Fibroblast of the conjunctiva (primary cell): ENCODE measurements around the gene SCGB3A1.

Experiments used
- DNase-seq: peaks from one replicate; pipeline ENCODE4 v3.0.0-alpha.2; 2010; ENCODE audit warnings: low read depth

SCGB3A1 gene

DNA sequence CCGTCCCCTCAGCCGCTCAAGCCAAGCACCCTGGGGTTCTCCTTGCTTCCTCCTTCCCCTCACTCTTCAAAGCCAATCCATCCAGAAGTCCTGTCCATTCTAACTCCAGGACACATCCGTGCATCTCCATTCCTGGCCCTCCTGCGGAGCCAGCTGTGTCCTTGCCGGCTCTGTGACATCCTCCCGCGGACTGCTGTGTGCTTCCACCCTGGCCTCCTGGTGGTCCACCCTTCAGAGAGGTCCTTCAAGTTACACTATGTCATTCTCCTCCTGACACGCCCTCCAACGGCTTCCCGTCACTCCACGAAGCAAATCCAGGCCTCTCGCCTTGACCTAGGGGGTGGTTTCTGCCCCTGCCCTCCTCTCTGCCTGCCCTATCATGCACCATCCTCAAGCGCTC lies 13.0 kb upstream of the SCGB3A1 start:
- no peak for DNase-seq

DNA sequence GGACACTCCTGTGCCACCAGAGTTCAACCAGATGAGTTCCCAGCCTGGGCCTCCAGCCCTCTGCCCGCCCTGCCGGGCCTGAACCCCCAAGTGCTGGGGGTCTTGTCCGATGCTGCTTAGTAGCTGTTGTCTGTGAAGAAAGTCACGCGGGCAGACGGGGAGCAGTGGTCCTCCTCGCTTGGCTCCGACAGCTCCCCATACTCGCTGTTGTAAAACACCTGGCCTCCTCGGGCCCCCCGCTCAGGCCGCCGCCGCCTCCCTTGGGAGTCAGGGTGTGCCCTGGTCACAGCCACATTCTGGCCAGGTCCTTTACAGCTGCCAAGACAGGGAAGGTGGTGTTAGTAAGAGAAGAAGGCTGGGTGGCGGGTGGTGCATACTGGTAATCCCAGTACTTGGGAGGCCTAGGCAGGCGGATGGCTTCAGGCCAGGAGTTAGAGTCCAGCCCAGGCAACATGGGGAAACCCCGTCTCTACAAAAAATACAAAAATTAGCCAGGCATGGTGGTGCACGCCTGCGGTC lies 11.8 kb upstream of the SCGB3A1 start:
- DNase-seq, result no peak

DNA sequence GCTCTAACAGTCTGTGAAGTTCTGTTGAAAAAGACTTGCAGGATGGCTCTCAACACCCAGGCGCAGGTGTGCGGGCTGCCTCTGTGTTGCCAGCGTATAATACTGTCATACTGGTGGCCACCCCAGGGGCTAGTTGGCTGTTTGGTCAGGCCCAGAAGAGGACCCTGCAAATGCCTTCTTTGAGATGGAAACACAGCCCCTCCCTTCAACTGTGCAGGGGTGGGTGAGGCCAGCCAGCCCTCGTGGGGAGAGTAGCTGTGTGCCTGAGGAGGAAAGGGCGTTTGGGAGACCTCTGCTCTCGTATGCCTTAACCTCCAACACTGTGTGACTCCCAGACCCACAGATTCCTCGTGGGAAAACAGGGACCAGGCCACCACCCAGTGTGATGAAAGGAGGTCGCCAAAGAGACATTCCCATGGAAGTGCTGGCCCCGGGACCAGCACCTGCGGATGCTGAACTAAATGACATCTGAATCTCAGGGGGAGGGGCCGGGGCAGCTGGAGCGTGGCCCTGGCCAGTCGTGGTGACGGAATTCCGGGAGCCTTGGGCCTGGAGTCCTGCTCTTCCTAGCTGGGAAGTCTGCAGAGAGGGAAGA lies 11.3 kb upstream of the SCGB3A1 start:
- no peak for DNase-seq

DNA sequence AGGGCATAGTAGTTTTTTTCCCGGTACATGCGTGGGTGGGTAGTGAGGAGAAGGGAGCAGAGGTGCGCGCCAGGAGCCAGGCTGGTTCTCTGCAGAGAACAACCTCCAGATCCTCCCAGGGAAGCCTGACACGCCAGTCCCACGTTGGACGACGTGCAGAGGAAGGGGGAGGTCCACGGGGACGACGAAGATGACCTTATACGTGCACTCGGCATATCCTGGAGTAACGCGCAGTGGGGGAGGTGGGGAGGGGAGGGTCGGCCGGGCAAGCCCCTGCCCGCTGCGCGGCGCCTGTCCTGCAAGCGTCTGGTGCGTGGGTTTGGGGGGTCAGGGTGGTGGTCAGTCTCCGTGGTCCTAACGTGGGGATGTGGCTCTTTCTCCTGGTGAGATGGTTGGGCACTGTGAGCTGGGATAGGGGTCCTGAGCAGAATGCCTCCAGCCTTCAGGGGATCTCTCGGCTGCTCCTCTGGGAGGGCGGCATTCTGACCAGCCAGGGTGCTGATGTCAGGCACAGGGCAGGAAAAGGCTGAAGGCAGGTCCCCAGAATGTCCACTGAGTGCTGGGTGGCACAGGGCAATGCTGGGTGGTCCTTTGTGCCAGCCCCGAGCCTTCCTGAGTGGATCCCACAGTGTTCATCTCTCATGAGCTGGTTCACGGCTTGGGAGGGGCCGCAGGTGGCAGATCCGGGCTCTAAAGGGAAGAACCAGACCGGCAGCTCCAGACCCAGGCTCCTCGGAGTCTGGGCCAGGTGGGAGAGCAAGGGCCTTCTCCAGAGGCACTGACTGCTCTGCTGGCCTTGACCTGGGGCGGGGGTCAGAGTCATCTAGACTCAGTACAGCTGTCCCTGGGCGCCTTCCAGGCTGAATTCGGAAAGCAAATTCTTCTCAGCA lies 10.5 kb upstream of the SCGB3A1 start:
- no peak for DNase-seq

DNA sequence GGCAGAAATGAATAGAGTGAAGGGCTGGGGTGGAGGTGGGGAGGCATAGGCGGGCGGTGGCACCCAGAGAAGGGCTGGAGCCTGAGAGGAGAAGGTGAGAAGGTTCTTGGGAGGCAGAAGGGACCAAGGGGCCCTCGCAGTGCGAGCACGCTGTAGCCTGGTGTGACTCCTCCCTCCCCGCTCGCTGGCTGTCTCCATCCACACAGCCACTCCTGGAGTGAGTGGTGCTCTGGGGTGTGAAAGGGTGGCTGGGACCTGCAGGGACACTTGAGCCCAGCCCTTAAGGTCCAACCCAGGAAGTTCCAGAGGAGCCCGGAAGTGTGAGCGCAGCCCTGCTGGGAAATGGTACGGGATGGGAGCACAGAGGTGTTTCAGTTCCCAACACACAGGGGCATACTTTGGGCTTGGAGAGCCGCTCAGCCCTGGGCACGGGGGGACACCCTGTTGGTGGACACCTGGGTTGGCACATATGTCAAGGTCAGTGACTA lies 9.3 kb upstream of the SCGB3A1 start:
- DNase-seq, result no peak

DNA sequence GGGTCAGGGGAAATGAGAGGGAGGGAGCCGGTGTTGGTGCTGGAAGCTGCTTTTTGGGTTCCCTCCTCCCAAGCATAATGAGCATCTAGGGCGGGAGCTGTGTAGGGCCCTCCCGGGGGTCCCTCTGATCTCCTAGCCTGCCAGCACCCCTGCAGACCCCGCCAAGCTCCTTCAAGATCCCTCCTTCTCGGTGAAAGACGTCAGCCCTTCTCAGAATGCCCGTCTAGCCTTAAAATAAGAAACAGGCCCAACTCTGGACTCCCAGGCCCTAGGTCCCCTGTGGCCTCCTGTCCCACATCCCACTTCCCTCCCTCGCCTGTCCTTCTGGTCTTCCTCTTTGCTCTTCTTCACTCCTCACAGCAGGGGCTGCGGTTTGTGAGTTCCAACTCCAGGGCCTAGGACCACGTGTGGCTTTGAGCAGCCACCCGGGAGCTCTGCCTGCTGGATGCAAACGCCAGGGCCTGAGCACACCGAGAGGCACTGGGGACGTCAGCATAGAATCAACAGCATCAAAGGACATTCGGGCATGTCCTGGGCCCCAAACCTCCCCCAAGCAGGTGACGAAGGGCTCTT lies 8.8 kb upstream of the SCGB3A1 start:
- DNase-seq, result no peak

DNA sequence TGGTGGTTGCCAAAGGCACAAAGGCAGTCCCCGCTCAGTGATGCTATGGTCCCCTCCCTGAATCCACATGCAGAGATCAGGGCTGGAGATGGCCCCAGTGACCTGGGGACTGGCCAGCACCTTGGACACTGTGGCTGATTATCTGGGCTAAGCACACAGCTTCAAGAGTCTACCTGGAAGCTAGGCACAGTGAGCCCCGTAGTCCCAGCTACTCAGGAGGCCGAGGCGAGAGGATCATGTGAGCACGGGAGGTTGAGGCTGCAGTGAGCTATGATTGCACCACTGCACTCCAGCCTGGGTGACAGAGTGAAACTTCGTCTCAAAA lies 8.3 kb upstream of the SCGB3A1 start:
- DNase-seq, result no peak

DNA sequence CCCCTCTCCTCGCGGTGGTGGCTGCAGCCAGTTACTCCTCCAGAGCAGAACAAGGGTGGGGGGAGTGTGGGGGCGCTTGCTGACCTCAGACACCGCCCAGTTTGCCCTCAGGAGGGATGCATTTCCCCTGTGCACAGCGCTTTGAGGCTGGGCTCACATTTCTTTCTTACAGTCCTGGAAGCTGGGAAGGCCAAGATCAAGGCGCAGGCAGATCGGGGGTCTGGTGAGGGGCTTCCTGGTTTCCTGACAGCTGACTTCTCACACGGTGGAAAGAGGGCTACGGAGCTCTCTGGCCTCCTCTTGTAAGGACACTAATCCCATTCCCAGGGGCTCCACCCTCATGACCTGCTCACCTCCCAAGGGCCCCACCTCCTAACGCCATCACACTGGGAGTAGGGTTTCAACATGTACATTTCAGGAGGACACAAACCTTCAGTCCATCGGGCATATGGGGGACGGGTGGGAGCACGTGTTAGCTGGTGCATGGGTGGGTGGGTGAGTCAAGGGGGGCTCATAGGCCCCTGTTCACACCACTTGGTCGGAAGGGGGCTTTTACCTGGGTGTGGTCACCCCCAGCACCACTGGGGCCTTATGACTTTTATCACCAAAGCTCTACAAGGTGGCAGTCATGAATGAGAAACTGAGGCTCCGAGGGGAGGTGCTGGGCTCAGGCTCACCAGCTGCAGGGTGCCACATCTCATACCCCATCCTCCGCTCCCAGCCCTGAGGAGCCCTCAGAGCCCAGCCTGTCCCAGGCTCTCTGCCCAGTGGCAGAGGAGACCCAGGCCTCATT lies 7.7 kb upstream of the SCGB3A1 start:
- DNase-seq, result no peak

DNA sequence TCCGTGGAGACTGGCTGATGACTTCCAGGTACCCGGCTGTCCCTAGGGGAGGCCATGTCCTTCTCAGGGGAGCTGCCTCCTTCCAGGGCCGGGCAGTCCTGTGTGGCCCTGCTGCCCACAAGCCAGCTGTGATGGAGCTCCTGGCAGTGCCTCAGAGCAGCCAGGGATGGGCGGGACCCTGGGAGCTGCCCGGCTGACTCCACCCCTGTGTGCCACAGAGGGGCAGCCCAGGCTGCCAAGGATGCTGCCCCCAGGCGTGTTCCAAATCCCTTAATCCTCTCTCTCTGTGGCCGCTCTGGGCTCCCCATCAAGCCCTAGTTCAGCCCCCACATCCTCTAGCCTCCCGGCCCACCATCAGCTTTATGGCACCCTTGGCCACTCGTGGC lies 7.0 kb upstream of the SCGB3A1 start:
- no peak for DNase-seq

DNA sequence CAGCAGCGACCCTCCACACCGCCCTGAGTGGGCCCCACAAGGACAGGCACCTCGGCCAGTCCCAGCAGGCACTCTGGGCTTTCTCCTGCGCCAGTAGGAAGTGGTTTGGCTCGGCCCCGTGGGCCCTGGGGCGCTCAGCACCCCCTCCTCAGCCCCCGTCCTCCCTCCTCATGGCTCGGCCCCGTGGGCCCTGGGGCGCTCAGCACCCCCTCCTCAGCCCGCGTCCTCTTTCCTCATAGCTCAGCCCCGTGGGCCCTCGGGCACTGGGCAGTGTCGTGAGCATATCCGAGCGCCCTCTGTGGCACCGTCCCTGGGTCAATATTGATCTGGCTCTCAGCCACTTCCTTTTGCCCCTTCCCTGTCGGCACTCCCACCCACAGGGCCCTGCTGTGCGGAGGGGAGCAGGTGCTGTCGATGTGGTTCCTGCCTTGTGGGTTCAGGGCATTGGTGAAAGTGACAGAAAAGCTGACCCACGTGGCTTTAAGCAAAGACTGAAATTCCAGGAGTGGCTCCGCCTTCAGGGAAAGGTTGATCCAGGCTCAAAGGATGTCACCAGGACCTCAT lies 5.5 kb upstream of the SCGB3A1 start:
- DNase-seq, result no peak

DNA sequence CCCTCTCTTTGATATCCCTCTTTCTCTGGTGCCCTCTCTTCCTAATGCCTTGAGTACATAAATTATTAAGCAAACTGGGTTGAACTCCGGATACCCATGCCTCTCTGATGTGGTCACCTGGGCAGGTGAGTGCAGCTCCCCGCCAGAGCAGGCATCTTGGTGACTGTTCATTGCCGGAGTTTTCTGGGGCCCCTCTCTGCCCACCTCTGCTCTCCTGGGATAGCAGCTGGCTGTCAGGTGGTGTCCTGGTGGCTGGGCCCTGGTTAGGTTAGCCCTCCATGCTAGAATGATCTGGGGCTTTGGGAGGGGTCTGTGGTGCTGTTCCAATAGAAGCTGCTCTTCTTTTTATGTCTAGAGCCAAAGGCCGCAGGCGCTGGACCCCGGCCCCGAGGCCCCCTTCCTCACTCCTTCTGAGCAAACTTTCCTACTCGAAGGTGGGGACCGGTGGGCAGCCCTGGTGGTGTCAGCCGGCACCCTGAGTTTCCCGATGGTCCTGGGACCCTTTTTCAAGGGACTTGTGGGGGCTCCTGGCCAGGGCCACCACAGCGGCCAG lies 4.9 kb upstream of the SCGB3A1 start:
- DNase-seq, result no peak

DNA sequence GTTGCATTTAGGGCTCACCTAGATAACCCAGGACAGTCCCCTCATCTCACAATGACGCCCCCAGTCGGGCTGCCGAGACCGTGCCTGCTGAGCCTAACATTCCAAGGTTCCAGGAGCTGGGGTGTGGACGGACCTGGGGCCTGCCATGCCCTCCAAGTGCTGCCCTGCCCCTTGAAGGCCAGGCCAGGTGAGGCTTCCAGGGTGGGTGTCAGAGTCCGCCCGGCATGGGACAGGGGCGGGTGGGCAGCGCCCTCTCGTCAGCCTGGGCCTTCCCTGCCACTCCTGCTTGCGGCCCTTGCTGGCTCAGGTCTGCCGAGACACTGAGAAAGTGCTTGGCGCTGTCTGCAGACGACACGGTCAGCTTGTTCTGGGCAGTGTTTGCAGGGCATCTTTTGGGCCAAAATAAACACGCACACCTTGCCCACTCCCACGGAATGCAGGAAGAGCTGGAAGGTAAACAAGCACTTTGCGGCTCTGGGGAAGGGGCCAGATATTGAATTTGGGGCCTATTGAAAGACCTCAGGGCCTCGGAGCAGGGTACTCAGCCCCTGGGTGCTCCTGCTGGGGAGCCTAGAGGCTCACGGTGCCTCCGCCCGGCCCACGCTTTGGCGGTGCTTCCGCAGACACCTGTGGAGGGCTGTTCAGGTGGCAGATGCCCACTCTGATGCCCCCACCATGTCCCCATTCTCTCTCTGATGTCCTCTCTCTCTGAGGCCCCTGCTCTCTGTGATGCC lies 4.2 kb upstream of the SCGB3A1 start:
- no peak for DNase-seq

DNA sequence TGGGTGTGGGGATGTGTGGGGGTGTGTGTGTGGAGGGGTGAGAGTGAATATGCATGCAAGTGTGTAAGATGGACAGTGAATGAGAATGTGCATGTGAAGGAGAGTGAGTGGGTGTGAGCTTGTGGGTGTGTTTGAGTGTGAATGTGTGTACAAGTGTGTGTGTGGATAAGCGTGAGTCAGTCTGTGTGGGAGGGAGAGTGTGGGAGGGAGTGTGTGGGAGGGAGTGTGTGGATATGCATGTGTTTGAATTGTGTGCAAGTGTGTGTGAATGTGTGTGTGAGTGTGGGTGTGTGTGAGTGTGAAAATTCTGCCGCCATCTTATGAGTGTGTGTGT lies 3.7 kb upstream of the SCGB3A1 start:
- no peak for DNase-seq

DNA sequence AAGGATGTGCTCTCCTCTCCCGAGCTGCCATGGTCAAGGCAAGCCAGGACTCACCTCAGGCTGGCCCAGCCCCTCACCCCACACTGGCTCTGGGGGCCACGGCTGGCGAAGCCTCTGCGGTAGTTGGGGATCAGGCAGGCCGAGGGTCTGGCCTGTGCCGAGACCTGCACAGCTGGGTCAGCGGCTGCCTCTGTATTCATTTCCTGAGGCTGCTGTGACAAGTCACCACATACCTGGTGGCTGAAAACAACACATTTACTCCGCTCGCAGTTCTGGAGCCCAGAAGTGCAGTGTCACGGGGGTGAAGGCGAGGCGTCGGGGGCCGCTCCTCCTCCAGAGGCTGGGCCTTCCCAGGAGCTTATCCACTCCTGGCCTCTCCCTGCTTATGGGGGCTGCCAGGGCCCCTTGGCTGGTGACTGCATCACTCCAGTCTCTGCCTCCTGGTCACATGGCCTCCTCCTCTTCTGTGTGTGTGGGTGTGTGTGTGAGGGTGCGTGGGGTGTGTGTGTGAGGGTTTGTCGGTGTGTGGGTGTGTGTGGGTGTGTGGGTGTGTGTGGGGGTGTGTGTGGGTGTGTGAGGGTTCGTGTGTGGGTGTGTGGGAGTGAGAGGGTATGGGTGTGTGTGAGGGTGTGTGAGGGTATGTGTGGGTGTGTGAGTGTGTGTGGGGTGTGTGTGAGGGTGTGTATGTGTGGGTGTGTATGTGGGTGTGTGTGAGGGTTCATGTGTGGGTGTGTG lies 3.2 kb upstream of the SCGB3A1 start:
- DNase-seq, result no peak

DNA sequence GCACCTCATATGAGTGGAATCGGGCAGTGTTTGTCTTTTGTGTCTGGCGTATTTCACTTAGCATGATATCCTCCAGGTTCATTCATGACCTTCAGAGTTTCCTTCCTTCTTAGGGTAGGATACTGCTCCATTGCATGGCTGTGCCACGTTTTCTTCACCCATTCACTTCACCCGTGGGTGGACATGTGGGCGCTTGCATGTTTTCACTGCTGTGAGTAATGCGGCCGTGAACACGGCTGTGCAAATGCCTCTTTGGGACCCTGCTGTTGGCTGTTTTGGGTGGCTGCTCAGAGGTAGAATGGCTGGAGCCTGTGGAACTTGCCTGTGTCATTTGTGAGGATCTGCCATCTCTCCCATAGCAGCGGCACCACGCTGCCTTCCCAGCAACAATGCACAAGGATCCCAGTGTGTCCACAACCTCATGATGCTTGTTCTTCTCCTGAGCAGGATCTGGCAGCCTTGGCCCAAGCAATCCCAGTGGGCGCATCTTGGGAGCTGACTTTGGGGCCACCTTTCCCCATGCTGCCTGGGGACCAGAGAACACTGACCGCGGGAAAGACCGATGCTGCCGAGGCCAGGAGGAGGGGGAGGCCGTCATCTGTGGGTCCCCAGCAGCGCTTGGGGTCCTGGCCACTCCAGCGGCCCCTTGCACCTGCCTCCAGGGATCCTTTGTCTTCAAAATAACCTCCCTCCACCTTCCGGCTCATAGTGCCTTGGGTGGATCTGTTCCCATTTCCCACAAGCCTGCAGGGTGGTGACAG lies 2.3 kb upstream of the SCGB3A1 start:
- DNase-seq, result no peak

DNA sequence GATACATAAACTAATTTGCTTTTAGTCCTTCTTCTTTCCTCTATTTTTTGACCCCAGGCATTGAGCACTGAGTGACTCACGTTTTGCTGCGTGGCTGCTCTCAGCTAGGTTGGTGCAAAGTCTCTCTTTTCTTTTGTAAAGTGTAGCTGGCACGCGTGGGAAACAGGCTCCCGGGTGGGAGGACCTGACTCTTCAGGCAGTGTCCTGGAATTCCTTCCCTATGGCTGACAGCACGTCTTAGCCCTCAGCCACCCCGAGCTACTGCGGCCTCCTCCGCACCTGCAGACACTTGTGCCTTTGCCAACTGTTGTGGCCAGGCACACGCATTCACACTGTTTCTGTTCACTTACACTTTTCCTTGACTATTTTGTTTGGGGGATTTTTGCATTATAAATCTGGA lies 877 bp upstream of the SCGB3A1 start:
- DNase-seq, result no peak

DNA sequence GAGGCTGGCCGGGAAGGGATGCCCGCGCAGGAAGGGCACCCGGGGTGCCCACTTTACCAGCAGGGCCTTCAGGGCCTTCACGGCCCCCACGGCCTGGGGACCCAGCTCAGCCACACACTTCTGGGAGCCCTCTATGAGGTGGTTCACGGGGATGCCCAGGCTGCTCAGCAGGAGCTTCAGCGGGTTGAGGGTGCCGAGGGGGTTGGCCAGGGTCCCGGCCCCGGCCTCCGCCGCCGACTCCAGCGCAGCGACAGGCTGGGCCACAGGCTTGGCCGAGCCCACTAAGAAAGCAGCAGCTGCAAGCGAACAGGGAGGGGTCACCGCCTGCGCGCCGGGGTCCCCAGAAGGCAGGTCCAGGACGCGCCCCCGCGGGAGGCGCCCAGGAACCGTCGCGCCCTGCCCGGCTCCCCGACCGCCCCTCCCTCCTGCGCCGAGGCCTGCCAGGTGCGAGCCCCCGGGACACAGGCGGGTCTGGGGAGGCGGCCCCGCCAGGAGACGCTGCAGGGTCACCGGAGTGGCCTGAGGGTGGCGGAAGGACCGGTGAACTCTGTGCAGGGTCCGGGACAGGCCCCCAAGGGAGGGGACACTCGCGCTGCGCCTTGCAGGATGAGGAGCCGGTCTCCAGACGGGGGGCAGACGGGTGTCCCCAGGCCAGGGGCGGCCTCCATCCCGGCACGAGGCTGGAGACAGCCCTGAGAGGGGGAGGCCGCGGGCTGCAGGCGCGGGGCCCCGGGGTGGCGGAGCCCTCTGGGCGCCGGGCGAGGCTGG lies 572 bp downstream of the SCGB3A1 start:
- DNase-seq, result no peak

DNA sequence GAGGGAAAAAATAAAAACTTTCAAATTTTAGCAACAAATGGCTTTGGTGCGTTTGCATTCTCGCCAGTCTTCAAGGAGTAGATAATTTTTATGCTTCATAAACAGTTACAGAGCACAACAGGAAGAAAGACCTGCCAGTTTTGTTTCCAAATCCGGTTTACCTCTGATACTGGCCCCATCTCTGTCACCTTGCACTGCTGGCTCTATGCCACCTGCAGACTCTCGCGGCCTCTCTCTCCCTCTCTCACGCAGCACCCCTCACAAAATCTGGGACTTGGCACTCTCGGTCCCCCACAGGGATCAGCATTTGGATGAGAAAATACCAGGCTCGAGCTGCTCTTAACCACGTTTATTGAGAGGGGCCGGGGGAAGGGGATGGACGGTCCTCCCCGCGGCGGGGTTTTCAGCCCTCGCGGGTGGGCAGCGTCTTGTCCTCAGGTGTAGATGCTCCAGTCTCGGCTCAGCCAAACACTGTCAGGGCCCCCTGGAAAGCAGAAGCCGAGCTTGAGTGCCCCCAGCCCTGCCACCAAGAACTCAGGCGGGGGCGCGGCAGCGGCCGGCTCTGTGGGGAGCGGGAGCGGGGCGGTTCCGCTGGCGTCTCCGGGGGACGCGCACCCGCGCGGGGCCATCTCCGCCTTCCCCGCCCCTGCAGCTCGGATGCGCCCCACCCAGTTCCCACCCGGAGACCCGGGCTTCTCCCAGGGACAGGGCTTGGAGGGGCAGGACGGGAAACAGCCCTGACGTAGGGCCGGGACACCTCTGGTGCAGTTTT lies 1.3 kb downstream of the SCGB3A1 start:
- no peak for DNase-seq
